Stimulated activated CD8-positive, alpha-beta memory T cell treated with anti-CD3 and anti-CD28 coated beads, Interleukin-12 subunit alpha, Interleukin-12 subunit beta, amount 100 ng/mL, for 4 hours (primary cell): ENCODE results near the gene TMEM54.

Experiments
- DNase-seq: peaks from one replicate; pipeline ENCODE4 v3.0.0-alpha.2; 2020; ENCODE audit warnings: low read depth

TMEM54 gene

GRCh38 chr1:32900956-32901822 lies at the start of gene TMEM54:
TMEM54 (minus strand) TSS chr1:32901389; CDS start chr1:32901238, 151 bp downstream.
- DNase-seq: no peak

GRCh38 chr1:32949519-32949918 lies 48.3 kb upstream of the TMEM54 start:
- no peak for DNase-seq

- DNase-seq: no peak
Observed at GRCh38 chr1:32948905-32949304, 47.7 kb upstream of the TMEM54 start.

GRCh38 chr1:32948390-32948722 lies 47.2 kb upstream of the TMEM54 start:
- DNase-seq: no peak

GRCh38 chr1:32947669-32948389 lies 46.6 kb upstream of the TMEM54 start:
- no peak for DNase-seq

- no peak for DNase-seq
Observed at GRCh38 chr1:32946413-32946812, 45.2 kb upstream of the TMEM54 start.

GRCh38 chr1:32944180-32944579 lies 43.0 kb upstream of the TMEM54 start:
- no peak for DNase-seq

GRCh38 chr1:32939655-32940371 lies 38.6 kb upstream of the TMEM54 start:
- no peak for DNase-seq

GRCh38 chr1:32937061-32937460 lies 35.9 kb upstream of the TMEM54 start:
- DNase-seq: no peak

GRCh38 chr1:32934535-32934934 lies 33.3 kb upstream of the TMEM54 start:
- DNase-seq: no peak

- DNase-seq: no peak
Observed at GRCh38 chr1:32933742-32934322, 32.6 kb upstream of the TMEM54 start.

GRCh38 chr1:32931760-32932159 lies 30.6 kb upstream of the TMEM54 start:
- DNase-seq: no peak

GRCh38 chr1:32929366-32929765 lies 28.2 kb upstream of the TMEM54 start:
- DNase-seq: no peak

- no peak for DNase-seq
Observed at GRCh38 chr1:32928715-32929114, 27.5 kb upstream of the TMEM54 start.

GRCh38 chr1:32928285-32928684 lies 27.1 kb upstream of the TMEM54 start:
- no peak for DNase-seq

GRCh38 chr1:32927441-32927840 lies 26.3 kb upstream of the TMEM54 start:
- no peak for DNase-seq

- DNase-seq: no peak
Observed at GRCh38 chr1:32926562-32926961, 25.4 kb upstream of the TMEM54 start.

GRCh38 chr1:32925403-32926162 lies 24.4 kb upstream of the TMEM54 start:
- DNase-seq: no peak

- no peak for DNase-seq
Observed at GRCh38 chr1:32924881-32925344, 23.7 kb upstream of the TMEM54 start.

GRCh38 chr1:32920833-32921232 lies 19.6 kb upstream of the TMEM54 start:
- DNase-seq: no peak
